Measurements from ENCODE around the gene GATB.

DNA sequence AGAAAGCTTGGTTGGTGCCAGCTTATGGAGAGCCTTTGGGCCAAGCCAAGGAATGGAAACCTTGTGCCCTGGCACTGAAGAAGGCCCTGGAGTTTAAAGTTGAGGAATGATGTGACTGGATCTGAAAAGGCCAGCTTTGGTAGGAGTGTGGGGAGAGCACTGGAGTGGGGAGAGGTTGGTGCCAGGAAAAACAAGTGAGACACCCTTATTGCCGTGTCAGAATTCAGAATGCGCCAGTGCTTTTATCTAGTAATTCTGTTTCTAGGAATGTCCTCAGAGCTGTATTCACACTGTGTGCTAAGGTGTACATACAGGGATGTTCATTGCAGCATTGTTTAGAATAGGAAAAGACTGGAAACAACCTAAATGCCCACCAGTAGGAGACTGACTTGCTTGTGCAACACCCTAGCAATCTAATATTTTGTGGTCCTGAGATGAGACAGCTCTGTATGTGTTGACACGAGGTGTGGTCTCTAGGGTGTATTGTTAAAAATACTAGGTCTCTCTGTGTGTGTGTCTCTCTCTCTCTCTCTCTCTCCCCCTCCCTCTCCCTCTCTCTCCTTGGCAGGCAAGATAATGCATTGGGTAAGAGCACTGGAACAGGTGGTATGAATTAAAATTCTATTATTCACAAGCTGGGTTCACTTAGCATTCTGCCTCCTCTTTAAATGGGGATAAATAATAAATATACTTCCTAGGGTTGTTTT lies 107.8 kb downstream of the GATB start:
- TF ChIP-seq, protein P1, sequence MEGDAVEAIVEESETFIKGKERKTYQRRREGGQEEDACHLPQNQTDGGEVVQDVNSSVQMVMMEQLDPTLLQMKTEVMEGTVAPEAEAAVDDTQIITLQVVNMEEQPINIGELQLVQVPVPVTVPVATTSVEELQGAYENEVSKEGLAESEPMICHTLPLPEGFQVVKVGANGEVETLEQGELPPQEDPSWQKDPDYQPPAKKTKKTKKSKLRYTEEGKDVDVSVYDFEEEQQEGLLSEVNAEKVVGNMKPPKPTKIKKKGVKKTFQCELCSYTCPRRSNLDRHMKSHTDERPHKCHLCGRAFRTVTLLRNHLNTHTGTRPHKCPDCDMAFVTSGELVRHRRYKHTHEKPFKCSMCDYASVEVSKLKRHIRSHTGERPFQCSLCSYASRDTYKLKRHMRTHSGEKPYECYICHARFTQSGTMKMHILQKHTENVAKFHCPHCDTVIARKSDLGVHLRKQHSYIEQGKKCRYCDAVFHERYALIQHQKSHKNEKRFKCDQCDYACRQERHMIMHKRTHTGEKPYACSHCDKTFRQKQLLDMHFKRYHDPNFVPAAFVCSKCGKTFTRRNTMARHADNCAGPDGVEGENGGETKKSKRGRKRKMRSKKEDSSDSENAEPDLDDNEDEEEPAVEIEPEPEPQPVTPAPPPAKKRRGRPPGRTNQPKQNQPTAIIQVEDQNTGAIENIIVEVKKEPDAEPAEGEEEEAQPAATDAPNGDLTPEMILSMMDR (IDR thresholded peaks at IDR 0.05 in 8 of 11, conservative IDR thresholded peaks at IDR 0.05 in 3 of 11) = no peak
- no peak for TF ChIP-seq POLR2A (IDR thresholded peaks at IDR 0.05)
